ENCODE data around the gene USP47. TPM values are rescaled to one million over a fixed set of nuclear protein-coding genes. Genes with fewer than 3 reads are reported as not detected.

Gene USP47
- polyA plus RNA-seq, 1 experiment: 15.0 TPM

- no peak for DNase-seq (ENCODE audit: low read depth)
- ChIA-PET POLR2A (no interaction called here), CTCF (interaction anchor here (0.5 to 3.5 kb wide), 7 partner anchors 9 to 67 kb away, joined by 3 to 16 read pairs (median 4); no protein-coding TSS in a partner anchor)
- Histone ChIP-seq H3K4me3 (ENCODE audit: low read depth, low read length) (no peak overlapping the region), H3K36me3 (ENCODE audit: control insufficient read depth, insufficient read depth, low read length) (0 out of 2 replicates have a peak, but pooled peaks cover 2% of the 10 kb centered on the region), H3K27me3 (ENCODE audit: control insufficient read depth, insufficient read depth, low read length) (no peaks in the 10 kb centered on the region)
- TF ChIP-seq, protein P1, sequence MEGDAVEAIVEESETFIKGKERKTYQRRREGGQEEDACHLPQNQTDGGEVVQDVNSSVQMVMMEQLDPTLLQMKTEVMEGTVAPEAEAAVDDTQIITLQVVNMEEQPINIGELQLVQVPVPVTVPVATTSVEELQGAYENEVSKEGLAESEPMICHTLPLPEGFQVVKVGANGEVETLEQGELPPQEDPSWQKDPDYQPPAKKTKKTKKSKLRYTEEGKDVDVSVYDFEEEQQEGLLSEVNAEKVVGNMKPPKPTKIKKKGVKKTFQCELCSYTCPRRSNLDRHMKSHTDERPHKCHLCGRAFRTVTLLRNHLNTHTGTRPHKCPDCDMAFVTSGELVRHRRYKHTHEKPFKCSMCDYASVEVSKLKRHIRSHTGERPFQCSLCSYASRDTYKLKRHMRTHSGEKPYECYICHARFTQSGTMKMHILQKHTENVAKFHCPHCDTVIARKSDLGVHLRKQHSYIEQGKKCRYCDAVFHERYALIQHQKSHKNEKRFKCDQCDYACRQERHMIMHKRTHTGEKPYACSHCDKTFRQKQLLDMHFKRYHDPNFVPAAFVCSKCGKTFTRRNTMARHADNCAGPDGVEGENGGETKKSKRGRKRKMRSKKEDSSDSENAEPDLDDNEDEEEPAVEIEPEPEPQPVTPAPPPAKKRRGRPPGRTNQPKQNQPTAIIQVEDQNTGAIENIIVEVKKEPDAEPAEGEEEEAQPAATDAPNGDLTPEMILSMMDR (IDR thresholded peaks at IDR 0.05; ENCODE audit: insufficient read depth, low read depth, low read length): no peak
Measured at GRCh38 chr11:11976481-11977127, 134.8 kb downstream of the USP47 start.

DNA sequence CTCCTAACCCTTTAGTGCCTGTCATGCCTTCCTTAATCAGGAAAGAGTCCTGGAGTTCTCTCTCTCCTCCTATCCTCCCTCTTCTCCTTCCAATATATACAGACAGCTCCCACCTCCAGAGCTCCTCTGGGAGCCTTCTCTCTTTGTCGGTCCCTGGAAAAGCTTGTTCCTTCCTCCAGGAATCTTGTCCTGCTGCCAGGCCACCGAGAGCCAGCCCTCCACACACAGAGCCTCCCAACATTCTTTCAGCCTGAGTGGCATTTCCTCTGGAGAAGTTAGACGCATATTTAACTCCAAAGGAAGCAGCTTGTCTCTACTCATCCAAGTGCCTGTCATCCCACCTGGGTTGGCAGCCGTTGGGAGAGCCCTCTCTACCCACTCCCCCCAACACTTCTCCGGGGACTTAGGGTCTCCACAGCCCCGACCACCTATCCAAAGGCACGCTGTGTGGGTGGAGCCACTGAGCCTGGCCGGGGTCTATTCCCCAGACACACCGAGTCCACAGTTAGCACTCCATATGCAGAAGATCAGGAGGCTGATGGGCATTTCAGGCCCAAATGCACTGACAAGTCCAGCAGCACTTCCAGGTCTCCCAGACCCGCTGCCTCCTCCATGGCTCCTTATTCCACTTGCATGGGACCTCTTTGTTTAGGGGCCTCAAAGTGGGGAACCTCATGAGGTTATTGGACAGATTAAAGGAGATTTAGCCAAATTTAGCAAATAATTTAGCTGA is 135.6 kb downstream of the USP47 start:
- H3K36me3 ChIP-seq (ENCODE audit: control insufficient read depth, insufficient read depth, low read length): 0 out of 2 replicates have a peak, but pooled peaks cover 2% of the 10 kb centered on the region

GRCh38 chr11:11978098-11978637 is 136.4 kb downstream of the USP47 start:
- Histone ChIP-seq H3K36me3 (ENCODE audit: control insufficient read depth, insufficient read depth, low read length) (0 out of 2 replicates have a peak, but pooled peaks cover 2% of the 10 kb centered on the region), H3K4me3 (ENCODE audit: low read depth, low read length) (no peak overlapping the region), H3K27me3 (ENCODE audit: control insufficient read depth, insufficient read depth, low read length) (no peaks in the 10 kb centered on the region)
- CTCF ChIA-PET: interaction anchor here (0.6 to 1.4 kb wide), 2 partner anchors 10 to 66 kb away, joined by 3 to 4 read pairs; no protein-coding TSS in a partner anchor
- POLR2A ChIA-PET: no interaction called here
- no peak for DNase-seq (ENCODE audit: low read depth)
- TF ChIP-seq, protein P1 (IDR thresholded peaks at IDR 0.05; ENCODE audit: insufficient read depth, low read depth, low read length): no peak

More for the DNA sequence above, 135.6 kb downstream of the USP47 start:
- POLR2A ChIA-PET: no interaction called here
- no peak overlapping the region for H3K4me3 ChIP-seq (ENCODE audit: low read depth, low read length)
- TF ChIP-seq, protein P1 (IDR thresholded peaks at IDR 0.05; ENCODE audit: insufficient read depth, low read depth, low read length): no peak
- no peaks in the 10 kb centered on the region for H3K27me3 ChIP-seq (ENCODE audit: control insufficient read depth, insufficient read depth, low read length)
- DNase-seq (ENCODE audit: low read depth): peak; percentile 84
- CTCF ChIA-PET: interaction anchor here (0.5 to 3.5 kb wide), 6 partner anchors 8 to 67 kb away, joined by 3 to 16 read pairs (median 4); no protein-coding TSS in a partner anchor

DNA sequence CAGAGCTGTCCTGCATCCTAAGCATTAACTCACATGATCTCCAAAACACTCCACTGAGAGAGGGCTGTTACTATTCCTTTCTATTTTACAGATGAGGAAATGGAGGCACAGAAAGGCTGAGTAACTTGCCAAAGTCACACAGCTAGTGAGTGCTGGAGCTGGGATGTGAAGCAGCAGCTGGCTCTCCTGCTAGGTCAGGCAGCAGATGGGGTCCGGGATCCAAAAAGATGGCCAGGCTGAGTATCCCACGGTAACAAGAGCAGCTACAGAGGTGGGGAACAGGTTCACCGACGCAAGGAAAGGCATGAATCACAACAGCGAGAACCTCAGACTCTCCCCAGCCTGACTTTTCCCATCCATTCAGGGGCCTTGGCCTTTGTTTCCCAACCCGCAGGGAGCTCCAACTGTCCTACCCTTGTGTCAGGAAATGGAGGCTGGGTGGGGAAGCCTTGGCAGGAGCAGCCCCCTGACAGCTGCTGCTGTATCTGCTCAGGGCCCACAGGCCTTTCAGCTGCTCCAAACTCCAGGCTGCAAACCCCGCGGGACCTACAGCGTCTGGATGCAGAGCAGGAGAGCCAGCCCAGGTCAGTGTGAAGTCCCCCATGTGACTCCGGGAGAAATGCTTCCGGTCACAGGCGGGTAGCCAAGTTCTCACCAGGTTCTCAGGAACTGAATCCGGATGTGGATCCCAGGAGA is 137.2 kb downstream of the USP47 start:
- H3K4me3 ChIP-seq (ENCODE audit: low read depth, low read length): no peak overlapping the region
- ChIA-PET CTCF (interaction anchor here (0.6 to 0.9 kb wide), 2 partner anchors 9 to 180 kb away, joined by 3 read pairs; no protein-coding TSS in a partner anchor), POLR2A (no interaction called here)
- no peaks in the 10 kb centered on the region for H3K27me3 ChIP-seq (ENCODE audit: control insufficient read depth, insufficient read depth, low read length)
- TF ChIP-seq, protein P1 (IDR thresholded peaks at IDR 0.05; ENCODE audit: insufficient read depth, low read depth, low read length): no peak
- 0 out of 2 replicates have a peak, but pooled peaks cover 2% of the 10 kb centered on the region for H3K36me3 ChIP-seq (ENCODE audit: control insufficient read depth, insufficient read depth, low read length)
- no peak for DNase-seq (ENCODE audit: low read depth)

Measured in BJ (cell line).